CD4-positive, alpha-beta T cell (primary cell): Measurements from ENCODE around the gene ZDHHC3. TPM values are rescaled to one million over a fixed set of nuclear protein-coding genes. Genes with fewer than 3 reads are reported as not detected.

Experiments used
- ATAC-seq: fragments of 200-7000 bp; cut with Tn5 transposase; one replicate; pipeline ENCODE4 v1.10.0; 2022; ENCODE audit warnings: mild to moderate bottlenecking; ENCODE audit not compliant: poor library complexity
- CTCF ChIA-PET: fragments of 350-600 bp; sonication (Branson Sonifier 250); formaldehyde crosslinking; loops from one replicate; lab custom pipeline; 2021; ENCODE audit warnings: antibody characterized with exemption, inconsistent platforms; lab: Charles Lee
- POLR2A ChIA-PET: fragments of 350-600 bp; sonication (Branson Sonifier 250); formaldehyde crosslinking; loops from one replicate; lab custom pipeline; 2021; ENCODE audit warnings: antibody characterized with exemption, inconsistent platforms; lab: Charles Lee
- DNase-seq, 14 experiments: peaks; one replicate each; pipeline ENCODE4 v3.0.0-alpha.2; 2013 to 2020; ENCODE audit warnings: mixed read lengths in 2 of 14
- H3K27ac ChIP-seq, 2 donors: one replicate each; pipeline versions ENCODE4 v1.5.1 to v1.7.0; 2013; ENCODE audit warnings: low read length in 2 of 2, low read depth in 1 of 2, mild to moderate bottlenecking in 1 of 2
- H3K27me3 ChIP-seq, 2 experiments: 1 replicate in 1 of 2; 2 replicates in 1 of 2; pipeline versions ENCODE4 v1.6.1 to v1.7.0; 2013; ENCODE audit warnings: low read length in 2 of 2, control low read depth in 1 of 2, mild to moderate bottlenecking in 1 of 2, moderate library complexity in 1 of 2; ENCODE audit not compliant: insufficient read depth in 2 of 2, control insufficient read depth in 1 of 2
- H3K36me3 ChIP-seq: one replicate; pipeline ENCODE4 v1.6.1; 2013; ENCODE audit warnings: low read length, control low read depth; ENCODE audit not compliant: insufficient read depth
- H3K4me1 ChIP-seq: one replicate; pipeline ENCODE4 v1.6.1; 2013; ENCODE audit warnings: low read length, control low read depth; ENCODE audit not compliant: insufficient read depth
- H3K4me3 ChIP-seq: one replicate; pipeline ENCODE4 v1.5.1; 2013; ENCODE audit warnings: mild to moderate bottlenecking, low read length, moderate library complexity
- H3K9me3 ChIP-seq, 2 experiments: 1 replicate in 1 of 2; 2 replicates in 1 of 2; pipeline versions ENCODE4 v1.6.1 to v1.7.0; 2013; ENCODE audit warnings: low read length in 2 of 2, mild to moderate bottlenecking in 2 of 2, control low read depth in 1 of 2, moderate library complexity in 1 of 2; ENCODE audit not compliant: control insufficient read depth in 1 of 2, insufficient read depth in 1 of 2
- H3K27ac Mint-ChIP-seq: one replicate; pipeline ENCODE4 v1.8.0; 2020; ENCODE audit warnings: mixed read lengths
- H3K27me3 Mint-ChIP-seq: one replicate; pipeline ENCODE4 v1.8.0; 2021; ENCODE audit warnings: mixed read lengths
- H3K36me3 Mint-ChIP-seq: one replicate; pipeline ENCODE4 v1.8.0; 2021; ENCODE audit warnings: low read depth, mixed read lengths
- H3K4me1 Mint-ChIP-seq: one replicate; pipeline ENCODE4 v1.8.0; 2021; ENCODE audit warnings: low read depth, mixed read lengths
- H3K4me3 Mint-ChIP-seq: one replicate; pipeline ENCODE4 v1.8.0; 2020; ENCODE audit warnings: mild to moderate bottlenecking, mixed read lengths
- H3K9me3 Mint-ChIP-seq: one replicate; pipeline ENCODE4 v1.8.0; 2020; ENCODE audit warnings: mixed read lengths
- CTCF ChIP-seq: fragments of 200-600 bp; IDR thresholded peaks from one replicate; pipeline ENCODE4 v1.8.0; 2022; ENCODE audit warnings: antibody characterized with exemption, mild to moderate bottlenecking
- intact Hi-C, 2 experiments: fragments of 100-400 bp; cut with DNase I in 1 of 2; cut with micrococcal nuclease in 1 of 2; formaldehyde crosslinking; loops; one replicate each; pipeline versions ENCODE4 v1.15.1 to v1.9.0; 2023 to 2025; cut with DNase I, micrococcal nuclease
- total RNA-seq, 174 experiments: library from RNA in 2 of 174; stranded (reverse) in 2 of 174; gene quantifications; one replicate each; pipeline ENCODE4 v1.2.3 and lab custom pipeline; 2021 to 2026

Gene ZDHHC3
- total RNA-seq, 2 experiments from 2014 or later: 34.4 to 34.6 TPM

GRCh38 chr3:44883999-44884431, 92.0 kb downstream of the ZDHHC3 start:
- H3K9me3 Mint-ChIP-seq: no peaks in the 10 kb centered on the region
- ChIA-PET POLR2A (no interaction called here), CTCF (no interaction called here)
- H3K4me1 ChIP-seq: no peaks in the 10 kb centered on the region
- intact Hi-C loops: no loop called here
- peaks cover 5 to 8% of the 10 kb centered on the region in 2 experiments for H3K27me3 ChIP-seq
- ATAC-seq (no peak), DNase-seq (no peak)
- H3K27ac ChIP-seq: no peak overlapping the region
- H3K27me3 Mint-ChIP-seq: peaks cover 27% of the 10 kb centered on the region
- no peak overlapping the region for H3K4me3 Mint-ChIP-seq
- H3K27ac Mint-ChIP-seq: no peak overlapping the region
- H3K9me3 ChIP-seq: peaks cover 0 to 5% of the 10 kb centered on the region in 2 experiments
- no peak overlapping the region for H3K4me3 ChIP-seq
- no peaks in the 10 kb centered on the region for H3K4me1 Mint-ChIP-seq
- H3K36me3 Mint-ChIP-seq: no peaks in the 10 kb centered on the region
- H3K36me3 ChIP-seq: no peaks in the 10 kb centered on the region
- TF ChIP-seq CTCF: no peak

DNA sequence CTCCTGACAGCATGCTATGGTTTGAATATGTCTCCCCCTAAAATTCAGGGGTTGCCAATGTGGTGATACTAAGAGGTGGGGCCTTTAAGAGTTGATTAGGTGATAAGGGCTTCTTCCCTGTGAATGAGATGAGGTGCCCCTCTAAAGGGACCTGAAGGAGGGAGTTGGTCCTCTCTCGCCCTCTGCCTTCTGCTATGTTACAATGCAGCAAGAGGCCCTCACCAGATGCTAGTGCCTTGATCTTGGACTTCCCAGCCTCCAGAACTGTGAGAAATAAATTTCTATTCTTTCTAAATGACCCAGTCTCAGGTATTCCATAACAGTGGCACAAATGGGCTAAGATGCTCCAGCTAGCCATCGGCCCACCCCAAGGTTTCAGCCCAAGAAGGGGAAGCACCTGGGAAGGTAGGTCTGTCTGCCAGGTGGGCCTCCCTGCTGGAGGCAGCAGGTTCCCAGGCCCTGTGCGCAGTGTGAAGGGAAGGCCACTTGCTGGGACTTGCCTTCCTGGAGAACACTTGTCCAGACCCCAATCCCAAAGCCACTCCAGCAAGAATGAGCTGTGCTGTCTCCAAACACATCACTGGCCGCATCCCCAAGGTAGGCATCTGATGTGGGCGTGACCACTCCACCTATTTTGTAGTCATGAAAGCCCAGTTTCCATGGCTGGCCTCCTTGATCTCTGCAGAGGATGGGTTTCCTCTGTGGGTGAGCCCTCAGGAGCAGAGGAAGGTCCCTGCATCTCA, 92.6 kb downstream of the ZDHHC3 start:
- ATAC-seq: no peak
- Histone ChIP-seq H3K27ac (no peak overlapping the region), H3K9me3 (peaks cover 0 to 5% of the 10 kb centered on the region in 2 experiments), H3K27me3 (peaks cover 5 to 8% of the 10 kb centered on the region in 2 experiments), H3K4me1 (no peaks in the 10 kb centered on the region), H3K36me3 (no peaks in the 10 kb centered on the region), H3K4me3 (no peak overlapping the region)
- Mint-ChIP-seq H3K9me3 (no peaks in the 10 kb centered on the region), H3K36me3 (no peaks in the 10 kb centered on the region), H3K4me3 (no peak overlapping the region), H3K27ac (no peak overlapping the region), H3K27me3 (peaks cover 27% of the 10 kb centered on the region), H3K4me1 (no peaks in the 10 kb centered on the region)
- CTCF ChIA-PET: no interaction called here
- TF ChIP-seq CTCF: no peak
- POLR2A ChIA-PET: no interaction called here
- DNase-seq: no peak
- intact Hi-C loops: no loop called here

- H3K4me1 ChIP-seq: no peaks in the 10 kb centered on the region
- H3K27ac Mint-ChIP-seq: no peak overlapping the region
- H3K27me3 Mint-ChIP-seq: peaks cover 10% of the 10 kb centered on the region
- H3K4me3 Mint-ChIP-seq: no peak overlapping the region
- no peak overlapping the region for H3K27ac ChIP-seq
- no peak overlapping the region for H3K4me3 ChIP-seq
- H3K36me3 Mint-ChIP-seq: no peaks in the 10 kb centered on the region
- peaks cover 0 to 5% of the 10 kb centered on the region in 2 experiments for H3K9me3 ChIP-seq
- CTCF ChIA-PET: no interaction called here
- H3K27me3 ChIP-seq: peaks cover 5 to 8% of the 10 kb centered on the region in 2 experiments
- POLR2A ChIA-PET: no interaction called here
- intact Hi-C loops: no loop called here
- no peak for TF ChIP-seq CTCF
- no peaks in the 10 kb centered on the region for H3K36me3 ChIP-seq
- H3K9me3 Mint-ChIP-seq: no peaks in the 10 kb centered on the region
- H3K4me1 Mint-ChIP-seq: no peaks in the 10 kb centered on the region
- ATAC-seq: no peak
- no peak for DNase-seq
These were observed 95.7 kb downstream of the ZDHHC3 start for GRCh38 chr3:44880284-44880683.
